ENCODE measurements around the gene NTHL1. TPM values are rescaled to one million over a fixed set of nuclear protein-coding genes. Genes with fewer than 3 reads are reported as not detected.

The NTHL1 gene
- total and polyA plus RNA-seq, 2 experiments from 2014 or later, result 84.6 to 87.9 TPM

- TF ChIP-seq, protein P1, sequence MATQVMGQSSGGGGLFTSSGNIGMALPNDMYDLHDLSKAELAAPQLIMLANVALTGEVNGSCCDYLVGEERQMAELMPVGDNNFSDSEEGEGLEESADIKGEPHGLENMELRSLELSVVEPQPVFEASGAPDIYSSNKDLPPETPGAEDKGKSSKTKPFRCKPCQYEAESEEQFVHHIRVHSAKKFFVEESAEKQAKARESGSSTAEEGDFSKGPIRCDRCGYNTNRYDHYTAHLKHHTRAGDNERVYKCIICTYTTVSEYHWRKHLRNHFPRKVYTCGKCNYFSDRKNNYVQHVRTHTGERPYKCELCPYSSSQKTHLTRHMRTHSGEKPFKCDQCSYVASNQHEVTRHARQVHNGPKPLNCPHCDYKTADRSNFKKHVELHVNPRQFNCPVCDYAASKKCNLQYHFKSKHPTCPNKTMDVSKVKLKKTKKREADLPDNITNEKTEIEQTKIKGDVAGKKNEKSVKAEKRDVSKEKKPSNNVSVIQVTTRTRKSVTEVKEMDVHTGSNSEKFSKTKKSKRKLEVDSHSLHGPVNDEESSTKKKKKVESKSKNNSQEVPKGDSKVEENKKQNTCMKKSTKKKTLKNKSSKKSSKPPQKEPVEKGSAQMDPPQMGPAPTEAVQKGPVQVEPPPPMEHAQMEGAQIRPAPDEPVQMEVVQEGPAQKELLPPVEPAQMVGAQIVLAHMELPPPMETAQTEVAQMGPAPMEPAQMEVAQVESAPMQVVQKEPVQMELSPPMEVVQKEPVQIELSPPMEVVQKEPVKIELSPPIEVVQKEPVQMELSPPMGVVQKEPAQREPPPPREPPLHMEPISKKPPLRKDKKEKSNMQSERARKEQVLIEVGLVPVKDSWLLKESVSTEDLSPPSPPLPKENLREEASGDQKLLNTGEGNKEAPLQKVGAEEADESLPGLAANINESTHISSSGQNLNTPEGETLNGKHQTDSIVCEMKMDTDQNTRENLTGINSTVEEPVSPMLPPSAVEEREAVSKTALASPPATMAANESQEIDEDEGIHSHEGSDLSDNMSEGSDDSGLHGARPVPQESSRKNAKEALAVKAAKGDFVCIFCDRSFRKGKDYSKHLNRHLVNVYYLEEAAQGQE (IDR thresholded peaks at IDR 0.05; ENCODE audit: unreplicated experiment), result no peak
- no peak for TF ChIP-seq CREB1 (CRISPR knock-in tag; IDR thresholded peaks at IDR 0.05; ENCODE audit: low read depth)
- TF ChIP-seq EZH2phosphoT487 (IDR thresholded peaks at IDR 0.05; ENCODE audit: unreplicated experiment), result no peak
- TF ChIP-seq NANOG (IDR thresholded peaks at IDR 0.05; ENCODE audit: borderline replicate concordance), result no peak
- TF ChIP-seq ZNF114 (CRISPR knock-in tag; IDR thresholded peaks at IDR 0.05), result no peak
- no peak for TF ChIP-seq POLR2AphosphoS5 (IDR thresholded peaks at IDR 0.05; ENCODE audit: low read depth)
- TF ChIP-seq JUNB (IDR thresholded peaks at IDR 0.05; ENCODE audit: unreplicated experiment), result no peak
Observed at GRCh38 chr16:2086106-2086742, 38.6 kb upstream of the NTHL1 start (continued).

DNA sequence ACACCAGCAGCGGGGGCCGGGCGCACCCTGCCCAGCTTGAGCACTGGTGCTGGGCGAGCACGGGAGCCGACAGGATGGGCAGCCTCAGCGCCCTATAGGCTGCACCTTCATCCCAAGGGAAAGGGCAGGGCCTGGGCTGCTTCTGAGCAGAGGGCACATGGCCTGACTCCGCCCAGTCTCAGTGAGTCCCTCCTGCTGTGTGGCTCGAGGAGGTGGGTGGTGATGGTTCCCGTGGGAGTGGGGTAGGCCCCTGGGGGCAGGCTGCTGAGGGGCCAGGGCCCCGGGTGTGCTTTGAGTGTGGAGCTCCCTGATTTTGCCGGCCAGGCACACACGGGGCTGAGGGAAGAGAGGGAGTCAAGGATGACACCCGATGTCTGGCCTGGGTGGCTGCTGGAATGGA lies 38.0 kb upstream of the NTHL1 start:
- Histone ChIP-seq H3K4me3 (no peak overlapping the region), H3K27ac (ENCODE audit: low read depth) (0 out of 2 replicates have a peak overlapping the region, but pooled peaks have one; percentile 9), H3K36me3 (ENCODE audit: insufficient read depth) (no peaks in the 10 kb centered on the region), H3K4me1 (ENCODE audit: insufficient read depth) (no peaks in the 10 kb centered on the region), H3F3A (replicated peaks; ENCODE audit: low read depth) (peaks cover 7% of the 10 kb centered on the region; the same call in 1 of the 2 replicates), H3K79me2 (replicated peaks; ENCODE audit: insufficient read depth) (no peaks in the 10 kb centered on the region), H3K27me3 (ENCODE audit: insufficient read depth) (no peaks in the 10 kb centered on the region), H4K20me1 (replicated peaks; ENCODE audit: insufficient read depth) (no peaks in the 10 kb centered on the region), H3K9me2 (ENCODE audit: insufficient read depth) (no peaks in the 10 kb centered on the region), H2AFZ (no peak overlapping the region), H3K4me2 (no peak overlapping the region)
- Mint-ChIP-seq H3K4me3 (no peak overlapping the region), H3K27ac (no peak overlapping the region), H3K9me3 (no peaks in the 10 kb centered on the region), H3K36me3 (ENCODE audit: low read depth) (peaks cover 8% of the 10 kb centered on the region; the same call in 2 of the 3 replicates), H3K27me3 (ENCODE audit: insufficient read depth, low read depth, poor library complexity) (peaks cover 9% of the 10 kb centered on the region), H3K4me1 (no peaks in the 10 kb centered on the region)
- ATAC-seq (peak; percentile 5; the same call in 1 of the 3 replicates), DNase-seq (ENCODE audit: low spot score) (no peak)
- TF ChIP-seq EZH2 (IDR thresholded peaks at IDR 0.05; ENCODE audit: low read depth, unreplicated experiment) (no peak), EZH2phosphoT487 (IDR thresholded peaks at IDR 0.05; ENCODE audit: unreplicated experiment) (no peak), NANOG (IDR thresholded peaks at IDR 0.05; ENCODE audit: borderline replicate concordance) (no peak), ZNF331 (CRISPR knock-in tag; IDR thresholded peaks at IDR 0.05; ENCODE audit: low read depth) (no peak), JUNB (IDR thresholded peaks at IDR 0.05; ENCODE audit: unreplicated experiment) (no peak), ZNF462 (CRISPR knock-in tag; IDR thresholded peaks at IDR 0.05) (no peak)
- TF ChIP-seq, protein P1 (IDR thresholded peaks at IDR 0.05; ENCODE audit: unreplicated experiment), result no peak

All from GM23338 (cell line).